ENCODE results near the gene TTI1. TPM values are rescaled to one million over a fixed set of nuclear protein-coding genes. Genes with fewer than 3 reads are reported as not detected.

TTI1 gene
- total RNA-seq, 1 donor: 14.8 TPM

- Histone ChIP-seq H3K36me3 (ENCODE audit: insufficient read depth, low read length) (no peaks in the 10 kb centered on the region), H3K79me2 (ENCODE audit: insufficient read depth, low read length) (no peaks in the 10 kb centered on the region), H4K20me1 (ENCODE audit: insufficient read depth, low read length) (no peaks in the 10 kb centered on the region), H3K9me3 (ENCODE audit: low read depth, low read length) (no peaks in the 10 kb centered on the region), H3K4me1 (ENCODE audit: insufficient read depth, low read length) (no peaks in the 10 kb centered on the region), H2AFZ (ENCODE audit: low read length) (no peak overlapping the region), H3K4me2 (ENCODE audit: insufficient read depth, low read length) (no peak overlapping the region), H3K4me3 (ENCODE audit: insufficient read depth, low read length) (no peak overlapping the region), H3K27ac (ENCODE audit: low read depth, low read length) (no peak overlapping the region), H3K27me3 (ENCODE audit: insufficient read depth, low read length) (peaks cover 25% of the 10 kb centered on the region)
- peak; percentile 84 for DNase-seq (ENCODE audit: insufficient read length, low spot score, missing footprints)
- TF ChIP-seq, protein P1, sequence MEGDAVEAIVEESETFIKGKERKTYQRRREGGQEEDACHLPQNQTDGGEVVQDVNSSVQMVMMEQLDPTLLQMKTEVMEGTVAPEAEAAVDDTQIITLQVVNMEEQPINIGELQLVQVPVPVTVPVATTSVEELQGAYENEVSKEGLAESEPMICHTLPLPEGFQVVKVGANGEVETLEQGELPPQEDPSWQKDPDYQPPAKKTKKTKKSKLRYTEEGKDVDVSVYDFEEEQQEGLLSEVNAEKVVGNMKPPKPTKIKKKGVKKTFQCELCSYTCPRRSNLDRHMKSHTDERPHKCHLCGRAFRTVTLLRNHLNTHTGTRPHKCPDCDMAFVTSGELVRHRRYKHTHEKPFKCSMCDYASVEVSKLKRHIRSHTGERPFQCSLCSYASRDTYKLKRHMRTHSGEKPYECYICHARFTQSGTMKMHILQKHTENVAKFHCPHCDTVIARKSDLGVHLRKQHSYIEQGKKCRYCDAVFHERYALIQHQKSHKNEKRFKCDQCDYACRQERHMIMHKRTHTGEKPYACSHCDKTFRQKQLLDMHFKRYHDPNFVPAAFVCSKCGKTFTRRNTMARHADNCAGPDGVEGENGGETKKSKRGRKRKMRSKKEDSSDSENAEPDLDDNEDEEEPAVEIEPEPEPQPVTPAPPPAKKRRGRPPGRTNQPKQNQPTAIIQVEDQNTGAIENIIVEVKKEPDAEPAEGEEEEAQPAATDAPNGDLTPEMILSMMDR (IDR thresholded peaks at IDR 0.05; ENCODE audit: extremely low read depth, low read depth, low read length): no peak
Observed at GRCh38 chr20:37933786-37934633, 99.2 kb downstream of the TTI1 start.

Other genes starting within 250 kb of the TTI1 start
- 2.5 and 2.9 TPM in 2 replicates for gene VSTM2L, start 130.3 kb downstream of the TTI1 start, total RNA-seq
- gene RPRD1B, start 290 bp upstream of the TTI1 start, total RNA-seq: 21.5 and 29.3 TPM in 2 replicates
- gene TGM2, start 131.8 kb upstream of the TTI1 start, total RNA-seq: 78.2 and 137 TPM in 2 replicates
- gene KIAA1755, start 227.3 kb upstream of the TTI1 start, total RNA-seq: 2.5 and 2.7 TPM in 2 replicates

All from osteoblast (primary cell).